WI38 (cell line): Measurements from ENCODE around the gene ADAM22.

ENCODE experiments used
- H3K4me3 ChIP-seq: 2 replicates; pipeline ENCODE4 v1.5.1; 2011; ENCODE audit warnings: low read depth, mild to moderate bottlenecking, control low read depth, low read length
- TF ChIP-seq, protein P1 (sequence below): IDR thresholded peaks from 2 replicates; pipeline ENCODE4 v1.5.1; 2012; ENCODE audit warnings: low read depth, mild to moderate bottlenecking, control low read depth, low read length

The ADAM22 gene

GRCh38 chr7:88104732-88105131, 170.7 kb downstream of the ADAM22 start:
- H3K4me3 ChIP-seq, result no peak overlapping the region
- TF ChIP-seq, protein P1, sequence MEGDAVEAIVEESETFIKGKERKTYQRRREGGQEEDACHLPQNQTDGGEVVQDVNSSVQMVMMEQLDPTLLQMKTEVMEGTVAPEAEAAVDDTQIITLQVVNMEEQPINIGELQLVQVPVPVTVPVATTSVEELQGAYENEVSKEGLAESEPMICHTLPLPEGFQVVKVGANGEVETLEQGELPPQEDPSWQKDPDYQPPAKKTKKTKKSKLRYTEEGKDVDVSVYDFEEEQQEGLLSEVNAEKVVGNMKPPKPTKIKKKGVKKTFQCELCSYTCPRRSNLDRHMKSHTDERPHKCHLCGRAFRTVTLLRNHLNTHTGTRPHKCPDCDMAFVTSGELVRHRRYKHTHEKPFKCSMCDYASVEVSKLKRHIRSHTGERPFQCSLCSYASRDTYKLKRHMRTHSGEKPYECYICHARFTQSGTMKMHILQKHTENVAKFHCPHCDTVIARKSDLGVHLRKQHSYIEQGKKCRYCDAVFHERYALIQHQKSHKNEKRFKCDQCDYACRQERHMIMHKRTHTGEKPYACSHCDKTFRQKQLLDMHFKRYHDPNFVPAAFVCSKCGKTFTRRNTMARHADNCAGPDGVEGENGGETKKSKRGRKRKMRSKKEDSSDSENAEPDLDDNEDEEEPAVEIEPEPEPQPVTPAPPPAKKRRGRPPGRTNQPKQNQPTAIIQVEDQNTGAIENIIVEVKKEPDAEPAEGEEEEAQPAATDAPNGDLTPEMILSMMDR, result no peak

GRCh38 chr7:88105231-88105630, 171.2 kb downstream of the ADAM22 start:
- no peak overlapping the region for H3K4me3 ChIP-seq
- TF ChIP-seq, protein P1, result no peak

- no peak overlapping the region for H3K4me3 ChIP-seq
- TF ChIP-seq, protein P1, result no peak
These were observed 172.4 kb downstream of the ADAM22 start for GRCh38 chr7:88106434-88106833.

- H3K4me3 ChIP-seq, result no peak overlapping the region
- TF ChIP-seq, protein P1, result no peak
These were observed 175.6 kb downstream of the ADAM22 start for GRCh38 chr7:88109612-88110011.

DNA sequence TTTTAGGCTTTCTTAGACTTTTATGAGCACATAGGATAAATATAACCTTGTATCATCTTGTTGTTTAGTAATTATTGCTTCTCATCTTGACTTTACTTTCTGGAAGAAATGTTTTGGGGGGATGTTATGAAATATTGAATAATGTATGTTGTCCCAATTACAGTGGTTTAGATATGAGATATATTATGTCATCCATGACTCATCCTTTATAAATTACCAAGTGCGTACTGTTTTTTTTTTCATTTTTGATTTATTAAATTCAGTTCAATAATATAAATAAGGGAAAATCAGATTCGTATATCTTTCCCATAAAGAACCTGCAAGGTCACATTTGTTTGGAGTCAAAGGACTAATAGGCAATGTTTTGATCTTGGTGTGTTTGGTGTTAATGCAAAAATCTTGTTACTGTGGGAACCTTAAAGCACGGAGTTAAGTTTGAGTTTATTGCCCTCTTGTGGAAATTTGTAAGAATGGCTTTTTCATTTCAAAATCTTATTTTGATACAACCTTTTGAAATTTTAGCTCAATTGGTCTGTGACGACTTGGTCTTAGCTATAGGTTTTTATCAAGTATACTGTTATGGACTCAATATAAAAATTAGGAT, 177.2 kb downstream of the ADAM22 start:
- TF ChIP-seq, protein P1, result peak; percentile 12; the same call in 1 of the 2 replicates
- H3K4me3 ChIP-seq, result no peak overlapping the region

- no peak overlapping the region for H3K4me3 ChIP-seq
- TF ChIP-seq, protein P1, result no peak
These were observed 178.0 kb downstream of the ADAM22 start for GRCh38 chr7:88111954-88112471.

- TF ChIP-seq, protein P1, result no peak
- H3K4me3 ChIP-seq, result no peak overlapping the region
These were observed 181.3 kb downstream of the ADAM22 start for GRCh38 chr7:88115258-88115796.
